Hepatocyte (in vitro differentiated cells): Measurements from ENCODE around the gene ZNF761. TPM values are rescaled to one million over a fixed set of nuclear protein-coding genes. Genes with fewer than 3 reads are reported as not detected.
A peak's percentile ranks its signal among the peaks of the same experiment; 100 is the strongest.
"Not testable (repeated sequence)": the region's sequence is repeated elsewhere in the genome, so short reads cannot be mapped to it uniquely, and the experiment has no call there.

ENCODE experiments used
- DNase-seq: peaks from one replicate; pipeline ENCODE4 v3.0.0-alpha.2; 2016; ENCODE audit warnings: low spot score
- H2AFZ ChIP-seq: fragments of 200-600 bp; sonication (generic); 2 replicates; pipeline ENCODE4 v1.6.0; 2016; ENCODE audit warnings: antibody characterized with exemption, mild to moderate bottlenecking
- H3K27ac ChIP-seq: fragments of 200-600 bp; sonication (generic); 2 replicates; pipeline ENCODE4 v1.5.1; 2016; ENCODE audit warnings: mild to moderate bottlenecking
- H3K27me3 ChIP-seq: fragments of 200-600 bp; sonication (generic); 2 replicates; pipeline ENCODE4 v1.6.1; 2016
- H3K36me3 ChIP-seq: fragments of 200-600 bp; sonication (generic); replicated peaks from 2 replicates; pipeline ENCODE4 v1.5.1; 2016; ENCODE audit warnings: low read depth; ENCODE audit not compliant: insufficient read depth
- H3K4me1 ChIP-seq: fragments of 200-600 bp; sonication (generic); 2 replicates; pipeline ENCODE4 v1.5.1; 2016; ENCODE audit warnings: mild to moderate bottlenecking, moderate library complexity; ENCODE audit not compliant: insufficient read depth
- H3K4me2 ChIP-seq: fragments of 200-600 bp; sonication (generic); 2 replicates; pipeline ENCODE4 v1.6.0; 2016
- H3K4me3 ChIP-seq: fragments of 200-600 bp; sonication (generic); 2 replicates; pipeline ENCODE4 v1.5.1; 2016; ENCODE audit warnings: mild to moderate bottlenecking
- H3K79me2 ChIP-seq: fragments of 200-600 bp; sonication (generic); 2 replicates; pipeline ENCODE4 v1.6.0; 2017; ENCODE audit warnings: mild to moderate bottlenecking
- H3K9me2 ChIP-seq: fragments of 200-600 bp; sonication (generic); replicated peaks from 2 replicates; pipeline ENCODE4 v1.6.0; 2017; ENCODE audit warnings: mild to moderate bottlenecking; ENCODE audit not compliant: insufficient read depth
- H3K9me3 ChIP-seq: fragments of 200-600 bp; sonication (generic); 2 replicates; pipeline ENCODE4 v1.5.1; 2016; ENCODE audit warnings: low read depth, mild to moderate bottlenecking
- H4K20me1 ChIP-seq: fragments of 200-600 bp; sonication (generic); 2 replicates; pipeline ENCODE4 v1.6.0; 2016; ENCODE audit warnings: mild to moderate bottlenecking; ENCODE audit not compliant: insufficient read depth, poor library complexity, severe bottlenecking
- CTCF ChIP-seq: fragments of 200-600 bp; sonication (generic); IDR thresholded peaks from 2 replicates; pipeline ENCODE4 v1.5.1; 2016; ENCODE audit warnings: antibody characterized with exemption, mild to moderate bottlenecking; ENCODE audit not compliant: poor library complexity
- EZH2 ChIP-seq: fragments of 200-600 bp; sonication (generic); IDR thresholded peaks from 2 replicates; pipeline ENCODE4 v1.6.1; 2016; ENCODE audit warnings: antibody characterized with exemption, mild to moderate bottlenecking, borderline replicate concordance
- EZH2phosphoT487 ChIP-seq: fragments of 200-600 bp; sonication (generic); IDR thresholded peaks from one replicate; pipeline ENCODE4 v1.6.1; 2018; ENCODE audit warnings: antibody characterized with exemption, mild to moderate bottlenecking, low read depth, moderate library complexity; ENCODE audit not compliant: unreplicated experiment, severe bottlenecking
- WGBS: methylation state at CpG from one replicate; pipeline ENCODE4 v1.1.6; 2016; ENCODE audit warnings: low lambda C conversion rate; ENCODE audit errors: missing lambda C conversion rate; 5-methylcytosine and 5-hydroxymethylcytosine counted together
- polyA plus RNA-seq: library from polyadenylated mRNA; unstranded; fragments of >200 nt; fragmentation: Nextera tagmentation; extraction: Ambion mirVana; gene quantifications from 2 replicates; pipeline ENCODE4 v1.2.1, GENCODE V29; 2016
- total RNA-seq: library from RNA; depleted of rRNA; stranded (reverse); fragments of >200 nt; gene quantifications from 2 replicates; pipeline ENCODE4 v1.2.3, GENCODE V29; 2014

Gene ZNF761
- total and polyA plus RNA-seq, 2 experiments from 2014 or later, result 13.5 to 27.7 TPM

- H3K36me3 ChIP-seq, result no peaks in the 10 kb centered on the region
These were observed 35.3 kb upstream of the ZNF761 start for GRCh38 chr19:53396525-53396868.

GRCh38 chr19:53397918-53398317 lies 33.9 kb upstream of the ZNF761 start:
- H3K27ac ChIP-seq, H3K36me3 ChIP-seq, H4K20me1 ChIP-seq, DNase-seq, H2AFZ ChIP-seq, H3K9me3 ChIP-seq, H3K4me2 ChIP-seq, H3K4me3 ChIP-seq, H3K9me2 ChIP-seq, H3K27me3 ChIP-seq: not testable (repeated sequence)
- peaks cover 13% of the 10 kb centered on the region for H3K4me1 ChIP-seq
- 83% methylated on average over 1 of the region's 1 CpG for WGBS
- H3K79me2 ChIP-seq, result peaks cover 36% of the 10 kb centered on the region

More at GRCh38 chr19:53396525-53396868, 35.3 kb upstream of the ZNF761 start:
- H3K4me3 ChIP-seq, result peak overlapping the region; percentile 2
- H3K9me3 ChIP-seq, result no peaks in the 10 kb centered on the region
- H3K27me3 ChIP-seq, result no peaks in the 10 kb centered on the region
- H3K9me2 ChIP-seq, result no peaks in the 10 kb centered on the region
- H3K4me1 ChIP-seq, result peaks cover 13% of the 10 kb centered on the region
- WGBS, result 0% methylated on average over 1 of the region's 1 CpG
- no peak for DNase-seq
- no peak overlapping the region for H3K27ac ChIP-seq
- no peak for TF ChIP-seq EZH2phosphoT487
- TF ChIP-seq EZH2, result no peak
- no peak for TF ChIP-seq CTCF
- H3K4me2 ChIP-seq, result peak overlapping the region; percentile 97
- no peak overlapping the region for H2AFZ ChIP-seq
- peaks cover 36% of the 10 kb centered on the region for H3K79me2 ChIP-seq
- no peaks in the 10 kb centered on the region for H4K20me1 ChIP-seq

GRCh38 chr19:53409505-53410204 lies 22.1 kb upstream of the ZNF761 start:
- no peak for DNase-seq
- Histone ChIP-seq H4K20me1 (no peaks in the 10 kb centered on the region), H3K79me2 (no peaks in the 10 kb centered on the region), H3K27ac (no peak overlapping the region), H3K9me2 (no peaks in the 10 kb centered on the region), H2AFZ (no peak overlapping the region), H3K9me3 (peaks cover 46% of the 10 kb centered on the region), H3K36me3 (peaks cover 18% of the 10 kb centered on the region), H3K4me2 (no peak overlapping the region), H3K4me1 (no peaks in the 10 kb centered on the region), H3K27me3 (no peaks in the 10 kb centered on the region), H3K4me3 (no peak overlapping the region)
- TF ChIP-seq EZH2 (no peak), EZH2phosphoT487 (no peak), CTCF (no peak)
- WGBS, result 85% methylated on average over 7 of the region's 7 CpGs

DNA sequence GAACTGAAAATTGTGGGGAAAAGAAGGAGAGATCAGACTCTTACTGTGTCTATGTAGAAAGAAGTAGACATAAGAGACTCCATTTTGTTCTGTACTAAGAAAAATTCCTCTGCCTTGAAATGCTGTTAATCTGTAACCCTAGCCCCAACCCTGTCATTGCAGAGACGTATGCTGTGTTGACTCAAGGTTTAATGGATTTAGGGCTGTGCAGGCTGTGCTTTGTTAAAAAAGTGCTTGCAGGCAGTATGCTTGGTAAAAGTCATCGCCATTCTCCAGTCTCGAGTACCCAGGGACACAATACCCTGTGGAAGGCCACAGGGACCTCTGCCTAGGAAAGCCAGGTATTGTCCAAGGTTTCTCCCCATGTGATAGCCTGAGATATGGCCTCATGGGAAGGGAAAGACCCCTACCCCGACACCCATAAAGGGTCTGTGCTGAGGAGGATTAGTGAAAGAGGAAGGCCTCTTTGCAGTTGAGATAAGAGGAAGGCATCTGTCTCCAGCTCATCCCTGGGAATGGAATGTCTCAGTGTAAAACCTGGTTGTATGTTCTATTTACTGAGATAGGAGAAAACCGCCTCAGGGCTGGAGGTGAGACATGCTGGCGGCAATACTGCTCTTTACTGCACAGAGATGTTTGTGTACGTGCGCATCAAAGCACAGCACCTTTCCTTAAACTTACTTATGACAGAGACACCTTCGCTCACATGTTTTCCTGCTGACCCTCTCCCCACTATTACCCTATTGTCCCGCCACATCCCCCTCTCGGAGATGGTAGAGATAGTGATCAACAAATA lies 11.1 kb upstream of the ZNF761 start:
- WGBS, result 28% methylated on average over 11 of the region's 11 CpGs
- H3K36me3 ChIP-seq, H3K9me3 ChIP-seq, H3K79me2 ChIP-seq, H3K4me3 ChIP-seq, H3K27me3 ChIP-seq, H4K20me1 ChIP-seq, H3K9me2 ChIP-seq: not testable (repeated sequence)
- Histone ChIP-seq H3K4me2 (peak overlapping the region; percentile 68), H3K4me1 (peaks cover 12% of the 10 kb centered on the region), H3K27ac (peak overlapping the region; percentile 94), H2AFZ (peak overlapping the region; percentile 51)
- DNase-seq, result peak; percentile 51
